HG02884 (cell line): Measurements from ENCODE around the gene EXOC4.

ENCODE experiments used
- ATAC-seq: cut with Tn5 transposase; IDR thresholded peaks from one replicate; pipeline ENCODE4 v1.9.1; 2021; ENCODE audit warnings: mild to moderate bottlenecking, moderate library complexity; ENCODE audit not compliant: unreplicated experiment

EXOC4 gene

GRCh38 chr7:133529861-133530260 is 277.0 kb downstream of the EXOC4 start:
- ATAC-seq, result no peak

DNA sequence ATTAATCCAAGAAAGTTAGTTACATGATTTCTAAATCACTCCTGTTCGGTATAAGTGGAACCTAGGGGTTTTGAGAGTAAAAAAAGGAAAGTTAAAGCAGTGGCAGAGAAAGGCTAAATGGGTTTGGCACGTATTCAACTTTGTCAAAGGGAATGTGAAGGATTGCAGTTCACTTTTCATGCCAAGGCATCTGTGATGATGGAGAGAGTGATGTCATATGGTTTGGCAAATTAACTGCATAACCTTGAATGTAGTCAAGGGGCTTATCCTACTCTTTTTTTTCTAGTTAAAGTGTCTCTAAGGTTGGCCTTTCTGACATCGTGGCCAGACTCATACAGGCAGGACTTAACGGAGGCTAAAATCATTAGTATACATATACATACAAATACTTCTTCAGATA is 277.8 kb downstream of the EXOC4 start:
- no peak for ATAC-seq

- no peak for ATAC-seq
Observed at GRCh38 chr7:133534816-133535215, 281.9 kb downstream of the EXOC4 start.

DNA sequence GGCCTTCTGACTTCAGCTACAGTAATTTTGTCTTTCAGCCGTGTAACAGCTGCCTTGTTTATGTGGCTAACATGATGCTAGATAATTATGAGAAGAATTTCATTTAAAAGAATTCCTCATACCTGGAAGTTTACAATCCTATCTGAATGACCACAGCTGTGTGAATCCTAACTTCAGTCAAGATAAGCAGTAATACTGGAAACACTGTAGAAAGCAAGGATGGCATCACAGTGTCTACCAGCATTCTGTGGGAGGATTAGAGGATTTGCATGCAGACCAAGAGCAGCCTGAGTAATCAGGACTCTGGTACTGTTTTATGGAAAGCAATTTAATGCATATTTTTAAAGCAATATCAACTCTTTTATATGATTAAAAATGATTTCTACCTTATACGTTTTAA is 282.4 kb downstream of the EXOC4 start:
- ATAC-seq, result no peak

DNA sequence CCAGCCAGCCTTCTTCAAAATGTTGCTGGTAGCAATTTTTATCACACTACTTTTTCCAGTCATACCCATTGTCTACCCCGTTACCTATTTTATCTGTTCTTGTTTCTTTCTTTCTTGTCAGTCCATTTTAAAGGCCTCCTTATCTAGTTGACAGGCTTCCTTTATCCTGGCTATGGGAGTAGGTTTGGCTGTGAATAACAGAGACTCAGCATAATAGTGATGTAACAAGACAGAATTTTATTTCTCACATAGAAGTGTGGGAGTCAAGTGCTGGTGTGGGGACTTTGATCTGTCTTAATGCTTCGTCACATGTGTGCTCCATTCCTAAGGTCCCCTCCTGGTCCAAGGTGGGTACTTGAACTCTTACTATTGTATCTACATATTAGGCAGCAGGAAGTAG is 283.6 kb downstream of the EXOC4 start:
- ATAC-seq, result no peak

GRCh38 chr7:133539016-133539415 is 286.1 kb downstream of the EXOC4 start:
- no peak for ATAC-seq

- no peak for ATAC-seq
Observed at GRCh38 chr7:133540096-133540860, 287.4 kb downstream of the EXOC4 start.

DNA sequence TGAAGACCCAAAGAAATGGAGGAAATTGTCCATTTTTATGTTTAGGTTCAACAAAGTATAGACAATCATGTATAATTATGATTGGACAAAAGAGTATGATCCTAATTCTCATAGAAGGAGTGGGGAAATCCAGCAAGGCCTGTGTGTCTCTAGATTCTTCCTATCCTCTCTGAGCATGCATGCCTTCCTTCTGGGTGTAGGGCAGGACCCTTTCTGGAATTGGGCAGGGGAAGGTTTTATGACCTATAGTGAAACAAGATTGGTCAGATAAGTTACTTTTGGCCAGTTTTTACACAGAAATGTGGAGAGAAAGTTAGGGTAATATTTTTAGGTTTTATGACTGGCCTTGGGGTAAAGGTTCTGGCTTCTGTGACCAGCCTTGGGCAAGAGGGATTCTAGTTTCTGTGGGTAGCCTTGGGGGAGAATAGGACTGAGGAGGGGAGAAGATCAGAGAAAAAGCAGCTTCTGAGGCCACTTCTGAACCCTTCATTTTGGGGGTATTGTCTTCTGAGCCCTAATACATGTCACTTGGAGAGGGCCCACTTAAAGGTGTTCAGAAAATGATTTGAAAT is 289.4 kb downstream of the EXOC4 start:
- no peak for ATAC-seq

DNA sequence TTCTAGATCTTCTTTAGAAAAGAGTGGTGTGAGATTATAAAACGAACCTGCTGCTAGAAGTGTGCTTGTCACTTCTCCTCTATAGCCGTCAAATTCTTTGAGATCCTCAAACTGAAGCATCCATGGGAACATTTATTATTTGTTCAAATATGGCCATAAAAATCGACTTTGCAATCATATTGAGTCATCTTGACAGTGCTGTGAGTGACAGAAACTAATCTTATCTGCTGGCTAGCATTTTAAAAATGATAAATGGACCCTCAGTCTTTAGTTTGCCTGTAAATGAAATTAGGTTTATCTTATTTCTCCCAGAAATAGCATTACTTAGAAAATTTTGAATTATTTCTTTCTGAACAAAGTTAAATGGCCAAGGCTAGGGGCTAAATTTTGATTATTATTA is 290.8 kb downstream of the EXOC4 start:
- no peak for ATAC-seq

GRCh38 chr7:133545618-133546017 is 292.7 kb downstream of the EXOC4 start:
- ATAC-seq, result no peak

- no peak for ATAC-seq
Observed at GRCh38 chr7:133547981-133548380, 295.1 kb downstream of the EXOC4 start.

GRCh38 chr7:133549633-133550032 is 296.8 kb downstream of the EXOC4 start:
- ATAC-seq, result no peak

GRCh38 chr7:133550145-133550544 is 297.3 kb downstream of the EXOC4 start:
- ATAC-seq, result no peak

- ATAC-seq, result no peak
Observed at GRCh38 chr7:133550811-133551210, 297.9 kb downstream of the EXOC4 start.

- ATAC-seq, result no peak
Observed at GRCh38 chr7:133551466-133551865, 298.6 kb downstream of the EXOC4 start.

DNA sequence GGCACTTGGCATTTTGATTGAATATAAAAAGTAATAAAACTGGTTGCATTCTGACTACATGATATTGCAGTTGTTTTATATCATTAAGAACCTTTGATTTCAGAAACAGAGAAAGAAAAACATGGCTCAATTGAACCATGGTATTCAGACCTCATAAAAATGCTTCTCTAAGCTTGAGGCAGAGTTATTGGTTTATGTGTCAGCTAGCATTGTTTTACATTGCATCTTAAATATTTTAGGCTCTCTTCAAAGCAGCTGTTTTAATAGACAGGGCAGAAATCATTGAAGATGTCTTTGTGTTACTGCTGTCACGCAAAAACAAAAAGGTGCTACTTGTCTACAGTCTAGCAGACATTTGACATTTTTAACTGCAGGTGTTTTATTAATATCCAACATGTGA is 299.2 kb downstream of the EXOC4 start:
- no peak for ATAC-seq

- ATAC-seq, result no peak
Observed at GRCh38 chr7:133554330-133554729, 301.5 kb downstream of the EXOC4 start.

DNA sequence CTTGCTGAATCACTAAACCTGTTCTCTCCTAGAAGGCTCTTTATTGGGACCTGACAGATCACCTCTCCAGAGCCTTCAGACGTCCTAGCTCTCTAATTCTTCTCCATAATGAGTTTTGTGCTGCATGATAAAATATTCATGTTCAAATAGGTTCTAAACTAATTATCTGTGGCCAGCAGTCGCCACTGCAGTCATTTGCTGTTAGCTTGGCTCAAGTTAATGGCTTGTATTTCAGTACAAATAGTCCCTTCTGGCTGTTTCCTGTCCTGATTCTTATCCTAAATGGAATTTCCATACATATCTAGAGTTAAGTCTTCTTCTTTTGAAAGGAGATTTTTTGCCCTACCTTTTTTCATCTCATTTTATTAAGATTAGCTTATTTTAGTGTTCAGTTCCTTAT is 303.2 kb downstream of the EXOC4 start:
- ATAC-seq, result no peak

DNA sequence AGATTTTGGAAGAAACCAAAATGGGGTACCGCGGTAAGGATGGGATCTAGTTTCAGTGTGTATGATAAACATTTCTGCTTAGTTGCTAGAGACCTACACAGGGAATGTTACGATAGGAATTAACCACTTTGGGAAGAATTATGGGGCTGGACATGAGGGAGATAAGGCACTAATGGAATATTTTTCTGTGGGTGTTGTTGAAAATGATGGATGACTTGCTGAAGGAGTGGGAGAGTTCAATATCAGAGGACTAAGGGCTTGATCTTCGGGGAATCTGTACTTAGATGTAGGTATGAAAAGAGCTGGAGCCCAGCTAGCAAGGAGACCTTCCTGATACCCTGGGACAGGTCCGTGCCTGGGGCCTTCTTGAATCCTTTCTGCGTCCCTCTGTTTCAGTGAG is 303.7 kb downstream of the EXOC4 start:
- no peak for ATAC-seq

GRCh38 chr7:133560900-133561299 is 308.0 kb downstream of the EXOC4 start:
- ATAC-seq, result no peak

DNA sequence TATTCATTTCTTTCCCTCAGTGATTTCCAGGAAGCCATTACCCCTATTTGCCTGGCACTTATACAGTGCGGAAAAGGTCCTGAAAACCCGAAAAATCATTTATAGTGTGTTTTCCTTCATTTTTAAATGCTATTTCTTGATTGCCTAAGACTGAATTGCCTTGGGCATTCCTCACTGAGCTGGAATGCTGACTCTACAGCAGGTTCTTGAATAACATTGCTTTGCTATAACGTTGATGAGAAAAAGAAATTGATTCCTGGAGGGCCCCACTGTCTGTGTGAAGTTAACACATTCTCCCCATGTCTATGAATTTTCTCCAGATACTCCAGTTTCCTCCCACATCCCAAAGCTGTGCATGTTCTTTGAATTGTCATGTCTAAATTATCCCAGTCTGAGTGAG is 308.5 kb downstream of the EXOC4 start:
- ATAC-seq, result no peak

DNA sequence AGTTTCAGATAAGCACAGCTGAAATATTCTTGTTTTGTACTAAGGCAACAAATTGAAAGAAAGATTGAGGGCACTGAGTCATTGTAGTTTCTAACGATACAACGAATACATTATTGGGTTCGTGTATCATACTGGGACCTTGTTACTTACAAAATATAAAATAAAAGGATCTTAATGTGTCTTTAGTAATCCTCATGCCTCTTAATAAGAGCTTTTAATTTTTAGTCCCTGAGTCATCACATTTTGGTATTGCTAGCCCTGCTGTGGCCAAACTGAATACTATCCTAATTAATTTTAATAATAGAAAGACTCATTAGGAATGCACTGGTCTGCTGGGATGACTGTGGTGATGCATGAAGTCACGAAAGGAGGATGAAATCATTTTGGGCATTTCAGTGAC is 309.7 kb downstream of the EXOC4 start:
- no peak for ATAC-seq

GRCh38 chr7:133563251-133563650 is 310.4 kb downstream of the EXOC4 start:
- no peak for ATAC-seq
